Lower leg skin (tissue), 3 donors: ENCODE results near the gene PLCXD3.

Source experiments
- CTCF ChIP-seq, 3 donors: fragments of 450-650 bp; IDR thresholded peaks; one replicate each; pipeline ENCODE4 v1.5.1; 2016; ENCODE audit warnings: antibody characterized with exemption in 3 of 3, mild to moderate bottlenecking in 3 of 3, moderate library complexity in 2 of 3
- POLR2A ChIP-seq, 2 donors: fragments of 450-650 bp; IDR thresholded peaks; one replicate each; pipeline ENCODE4 v1.6.1; 2016 to 2017; ENCODE audit warnings: antibody characterized with exemption in 2 of 2, mild to moderate bottlenecking in 1 of 2, moderate library complexity in 1 of 2

GRCh38 chr5:41425736-41426135 lies 84.7 kb downstream of the PLCXD3 start:
- TF ChIP-seq CTCF (IDR thresholded peaks at IDR 0.05) (no peak), POLR2A (IDR thresholded peaks at IDR 0.05) (no peak)
